ENCODE measurements around the gene EPHX1.

The EPHX1 gene

DNA sequence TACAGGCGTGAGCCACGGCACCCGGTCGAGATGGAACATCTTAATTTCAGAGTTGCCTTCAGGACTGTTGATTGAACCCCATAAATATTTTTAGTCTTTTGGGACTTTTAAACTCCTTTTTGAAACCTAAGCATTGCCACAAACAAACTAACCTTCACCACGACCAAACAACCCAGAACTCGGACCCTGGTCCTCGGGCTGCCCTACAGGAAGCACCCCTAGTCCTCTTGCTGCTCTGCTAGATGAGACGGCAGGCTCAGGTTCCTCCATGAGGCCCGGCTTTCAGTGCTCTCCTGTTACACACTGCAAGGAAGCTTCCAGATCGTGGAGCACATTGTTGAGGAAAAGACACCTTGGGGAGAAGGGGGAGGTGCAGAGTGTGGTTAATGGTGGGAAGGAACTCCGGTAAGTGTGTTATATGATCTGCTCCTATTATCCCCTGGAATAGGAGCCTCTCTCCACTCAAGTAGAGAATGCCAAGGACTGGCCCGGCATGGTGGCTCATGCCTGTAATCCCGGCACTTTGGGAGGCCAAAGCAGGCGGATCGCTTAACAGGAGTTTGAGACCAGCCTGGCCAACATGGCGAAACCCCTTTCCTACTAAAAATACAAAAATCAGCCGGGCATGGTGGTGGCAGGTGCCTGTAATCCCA is 5.7 kb downstream of the EPHX1 start:
- TF ChIP-seq, protein P1, sequence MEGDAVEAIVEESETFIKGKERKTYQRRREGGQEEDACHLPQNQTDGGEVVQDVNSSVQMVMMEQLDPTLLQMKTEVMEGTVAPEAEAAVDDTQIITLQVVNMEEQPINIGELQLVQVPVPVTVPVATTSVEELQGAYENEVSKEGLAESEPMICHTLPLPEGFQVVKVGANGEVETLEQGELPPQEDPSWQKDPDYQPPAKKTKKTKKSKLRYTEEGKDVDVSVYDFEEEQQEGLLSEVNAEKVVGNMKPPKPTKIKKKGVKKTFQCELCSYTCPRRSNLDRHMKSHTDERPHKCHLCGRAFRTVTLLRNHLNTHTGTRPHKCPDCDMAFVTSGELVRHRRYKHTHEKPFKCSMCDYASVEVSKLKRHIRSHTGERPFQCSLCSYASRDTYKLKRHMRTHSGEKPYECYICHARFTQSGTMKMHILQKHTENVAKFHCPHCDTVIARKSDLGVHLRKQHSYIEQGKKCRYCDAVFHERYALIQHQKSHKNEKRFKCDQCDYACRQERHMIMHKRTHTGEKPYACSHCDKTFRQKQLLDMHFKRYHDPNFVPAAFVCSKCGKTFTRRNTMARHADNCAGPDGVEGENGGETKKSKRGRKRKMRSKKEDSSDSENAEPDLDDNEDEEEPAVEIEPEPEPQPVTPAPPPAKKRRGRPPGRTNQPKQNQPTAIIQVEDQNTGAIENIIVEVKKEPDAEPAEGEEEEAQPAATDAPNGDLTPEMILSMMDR (IDR thresholded peaks at IDR 0.05; ENCODE audit: low read depth, low read length, poor library complexity, severe bottlenecking) = no peak
- no peak for TF ChIP-seq EZH2phosphoT487 (IDR thresholded peaks at IDR 0.05; ENCODE audit: borderline replicate concordance, low read length)
- Histone ChIP-seq H3K79me2 (ENCODE audit: control insufficient read depth, low read length) (no peaks in the 10 kb centered on the region), H3K36me3 (ENCODE audit: control insufficient read depth, low read length) (no peaks in the 10 kb centered on the region)

DNA sequence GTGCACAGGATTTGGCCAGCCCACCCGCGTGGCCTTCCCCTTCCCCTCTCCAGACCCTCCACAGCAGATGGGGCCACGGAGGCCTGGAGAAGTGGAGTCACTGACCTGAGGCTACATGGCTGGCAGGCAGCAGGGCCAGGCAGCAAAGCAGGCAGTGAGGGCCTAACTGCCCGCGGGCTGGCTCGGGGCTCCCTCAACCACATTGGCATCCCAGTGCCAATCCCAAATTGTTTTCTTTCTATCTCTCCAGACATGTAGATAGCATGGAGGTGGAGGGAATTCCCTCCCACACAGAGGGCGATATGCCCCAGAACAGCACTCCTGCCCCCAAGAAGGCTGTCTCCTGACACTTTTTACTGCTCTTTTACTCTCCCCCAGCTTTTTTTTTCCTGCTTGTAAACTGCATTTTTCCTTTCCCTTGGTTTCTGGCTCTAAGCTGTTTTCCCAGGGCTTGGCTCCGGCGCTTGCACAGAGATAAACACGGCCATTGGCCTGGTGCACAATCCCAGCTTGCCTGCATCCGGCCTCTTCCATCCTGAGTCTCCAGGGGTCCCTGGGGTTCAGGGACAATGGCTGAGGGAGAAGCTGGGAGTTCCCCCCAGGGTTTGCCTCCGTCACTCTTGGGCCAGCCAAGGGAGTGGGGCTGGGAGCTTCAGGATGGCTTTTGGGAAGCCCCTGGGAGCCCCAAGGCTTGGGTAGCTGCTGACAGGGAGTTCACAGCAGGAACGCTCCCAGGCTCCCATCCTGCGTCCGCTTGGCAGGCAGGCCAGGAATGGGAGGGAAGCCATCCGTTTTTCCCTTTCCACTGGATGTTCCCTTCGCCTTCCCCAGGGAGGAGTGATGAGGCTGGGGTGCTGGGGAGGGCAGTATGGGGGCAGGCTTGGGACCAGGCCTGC is 7.0 kb downstream of the EPHX1 start:
- H3K79me2 ChIP-seq (ENCODE audit: control insufficient read depth, low read length) = no peaks in the 10 kb centered on the region
- H3F3A ChIP-seq (ENCODE audit: control insufficient read depth, insufficient read depth) = no peaks in the 10 kb centered on the region
- no peak overlapping the region for H3K27ac ChIP-seq (ENCODE audit: low read depth, low read length)
- H3K36me3 ChIP-seq (ENCODE audit: control insufficient read depth, low read length) = no peaks in the 10 kb centered on the region
- H3K27me3 ChIP-seq (ENCODE audit: control insufficient read depth, low read length) = no peaks in the 10 kb centered on the region
- H3K4me2 ChIP-seq (ENCODE audit: low read length) = no peak overlapping the region
- no peak for TF ChIP-seq EZH2phosphoT487 (IDR thresholded peaks at IDR 0.05; ENCODE audit: borderline replicate concordance, low read length)
- TF ChIP-seq, protein P1 (IDR thresholded peaks at IDR 0.05; ENCODE audit: low read depth, low read length, poor library complexity, severe bottlenecking) = no peak
- no peak overlapping the region for H3K4me3 ChIP-seq (ENCODE audit: low read length)
- no peaks in the 10 kb centered on the region for H3K9me3 ChIP-seq (ENCODE audit: control insufficient read depth, insufficient read depth, low read length)
- H3K9me2 ChIP-seq (replicated peaks; ENCODE audit: control insufficient read depth, low read length) = no peaks in the 10 kb centered on the region
- no peaks in the 10 kb centered on the region for H4K20me1 ChIP-seq (ENCODE audit: control insufficient read depth, insufficient read depth, low read depth, low read length)
- H3K4me1 ChIP-seq (ENCODE audit: control insufficient read depth, low read length) = no peaks in the 10 kb centered on the region

More for the DNA sequence above, 5.7 kb downstream of the EPHX1 start:
- H3K4me2 ChIP-seq (ENCODE audit: low read length) = no peak overlapping the region
- H3K27me3 ChIP-seq (ENCODE audit: control insufficient read depth, low read length) = peaks cover 8% of the 10 kb centered on the region
- H3K4me3 ChIP-seq (ENCODE audit: low read length) = no peak overlapping the region
- no peak overlapping the region for H3K27ac ChIP-seq (ENCODE audit: low read depth, low read length)
- H3K9me3 ChIP-seq (ENCODE audit: control insufficient read depth, insufficient read depth, low read length) = no peaks in the 10 kb centered on the region
- H3F3A ChIP-seq (ENCODE audit: control insufficient read depth, insufficient read depth) = no peaks in the 10 kb centered on the region
- H3K4me1 ChIP-seq (ENCODE audit: control insufficient read depth, low read length) = no peaks in the 10 kb centered on the region
- no peaks in the 10 kb centered on the region for H4K20me1 ChIP-seq (ENCODE audit: control insufficient read depth, insufficient read depth, low read depth, low read length)
- no peaks in the 10 kb centered on the region for H3K9me2 ChIP-seq (replicated peaks; ENCODE audit: control insufficient read depth, low read length)

DNA sequence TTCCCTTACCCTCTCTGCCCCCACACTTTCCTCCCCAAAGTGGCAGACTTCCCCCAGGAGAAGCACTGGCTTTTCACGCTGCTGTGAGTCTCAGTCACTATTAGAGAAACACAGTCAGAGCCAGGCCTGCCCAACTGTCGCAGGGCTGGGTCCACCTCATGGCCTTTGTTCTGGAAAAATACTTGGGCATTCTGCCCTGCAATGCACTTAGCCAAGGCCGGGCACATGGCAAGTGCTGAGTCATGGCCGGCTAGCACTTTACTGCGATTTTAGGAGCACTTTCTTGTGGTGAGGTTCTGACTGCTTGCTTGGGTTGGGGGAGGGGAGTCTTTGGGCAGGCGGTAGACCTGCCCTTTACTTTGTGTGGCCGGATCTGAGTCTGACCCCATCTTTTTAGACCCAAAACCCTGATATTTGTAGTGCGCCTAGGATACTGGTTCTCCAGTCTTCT is 7.7 kb downstream of the EPHX1 start:
- Histone ChIP-seq H3K36me3 (ENCODE audit: control insufficient read depth, low read length) (no peaks in the 10 kb centered on the region), H3K9me3 (ENCODE audit: control insufficient read depth, insufficient read depth, low read length) (no peaks in the 10 kb centered on the region), H4K20me1 (ENCODE audit: control insufficient read depth, insufficient read depth, low read depth, low read length) (no peaks in the 10 kb centered on the region), H3K27me3 (ENCODE audit: control insufficient read depth, low read length) (no peaks in the 10 kb centered on the region), H3K9me2 (replicated peaks; ENCODE audit: control insufficient read depth, low read length) (no peaks in the 10 kb centered on the region), H3K79me2 (ENCODE audit: control insufficient read depth, low read length) (no peaks in the 10 kb centered on the region), H3K4me3 (ENCODE audit: low read length) (no peak overlapping the region), H3F3A (ENCODE audit: control insufficient read depth, insufficient read depth) (no peaks in the 10 kb centered on the region), H3K4me2 (ENCODE audit: low read length) (no peak overlapping the region), H3K27ac (ENCODE audit: low read depth, low read length) (no peak overlapping the region), H3K4me1 (ENCODE audit: control insufficient read depth, low read length) (no peaks in the 10 kb centered on the region)
- no peak for TF ChIP-seq EZH2phosphoT487 (IDR thresholded peaks at IDR 0.05; ENCODE audit: borderline replicate concordance, low read length)
- TF ChIP-seq, protein P1 (IDR thresholded peaks at IDR 0.05; ENCODE audit: low read depth, low read length, poor library complexity, severe bottlenecking) = no peak

Measured in DOHH2 (cell line).